ENCODE results near the gene ANKRD11. TPM values are rescaled to one million over a fixed set of nuclear protein-coding genes. Genes with fewer than 3 reads are reported as not detected.
A peak's percentile ranks its signal among the peaks of the same experiment; 100 is the strongest.

ANKRD11 gene
- total RNA-seq, 1 donor from 2014 or later: 367 TPM

- peaks cover 2% of the 10 kb centered on the region for H3K9me3 Mint-ChIP-seq (ENCODE audit: unreplicated experiment)
- H3K36me3 Mint-ChIP-seq (ENCODE audit: unreplicated experiment): no peaks in the 10 kb centered on the region
- H3K4me1 Mint-ChIP-seq (ENCODE audit: low read depth, unreplicated experiment): no peaks in the 10 kb centered on the region
- H3K27ac Mint-ChIP-seq (ENCODE audit: unreplicated experiment): no peak overlapping the region
- H3K27me3 Mint-ChIP-seq (ENCODE audit: unreplicated experiment): peaks cover 5% of the 10 kb centered on the region
- TF ChIP-seq, protein P1, sequence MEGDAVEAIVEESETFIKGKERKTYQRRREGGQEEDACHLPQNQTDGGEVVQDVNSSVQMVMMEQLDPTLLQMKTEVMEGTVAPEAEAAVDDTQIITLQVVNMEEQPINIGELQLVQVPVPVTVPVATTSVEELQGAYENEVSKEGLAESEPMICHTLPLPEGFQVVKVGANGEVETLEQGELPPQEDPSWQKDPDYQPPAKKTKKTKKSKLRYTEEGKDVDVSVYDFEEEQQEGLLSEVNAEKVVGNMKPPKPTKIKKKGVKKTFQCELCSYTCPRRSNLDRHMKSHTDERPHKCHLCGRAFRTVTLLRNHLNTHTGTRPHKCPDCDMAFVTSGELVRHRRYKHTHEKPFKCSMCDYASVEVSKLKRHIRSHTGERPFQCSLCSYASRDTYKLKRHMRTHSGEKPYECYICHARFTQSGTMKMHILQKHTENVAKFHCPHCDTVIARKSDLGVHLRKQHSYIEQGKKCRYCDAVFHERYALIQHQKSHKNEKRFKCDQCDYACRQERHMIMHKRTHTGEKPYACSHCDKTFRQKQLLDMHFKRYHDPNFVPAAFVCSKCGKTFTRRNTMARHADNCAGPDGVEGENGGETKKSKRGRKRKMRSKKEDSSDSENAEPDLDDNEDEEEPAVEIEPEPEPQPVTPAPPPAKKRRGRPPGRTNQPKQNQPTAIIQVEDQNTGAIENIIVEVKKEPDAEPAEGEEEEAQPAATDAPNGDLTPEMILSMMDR (IDR thresholded peaks at IDR 0.05; ENCODE audit: partially characterized antibody, unreplicated experiment): no peak
- no peak for DNase-seq
- peak overlapping the region; percentile 46 for H3K4me3 Mint-ChIP-seq (ENCODE audit: unreplicated experiment)
Observed at GRCh38 chr16:89534252-89534756, 43.9 kb upstream of the ANKRD11 start.

DNA sequence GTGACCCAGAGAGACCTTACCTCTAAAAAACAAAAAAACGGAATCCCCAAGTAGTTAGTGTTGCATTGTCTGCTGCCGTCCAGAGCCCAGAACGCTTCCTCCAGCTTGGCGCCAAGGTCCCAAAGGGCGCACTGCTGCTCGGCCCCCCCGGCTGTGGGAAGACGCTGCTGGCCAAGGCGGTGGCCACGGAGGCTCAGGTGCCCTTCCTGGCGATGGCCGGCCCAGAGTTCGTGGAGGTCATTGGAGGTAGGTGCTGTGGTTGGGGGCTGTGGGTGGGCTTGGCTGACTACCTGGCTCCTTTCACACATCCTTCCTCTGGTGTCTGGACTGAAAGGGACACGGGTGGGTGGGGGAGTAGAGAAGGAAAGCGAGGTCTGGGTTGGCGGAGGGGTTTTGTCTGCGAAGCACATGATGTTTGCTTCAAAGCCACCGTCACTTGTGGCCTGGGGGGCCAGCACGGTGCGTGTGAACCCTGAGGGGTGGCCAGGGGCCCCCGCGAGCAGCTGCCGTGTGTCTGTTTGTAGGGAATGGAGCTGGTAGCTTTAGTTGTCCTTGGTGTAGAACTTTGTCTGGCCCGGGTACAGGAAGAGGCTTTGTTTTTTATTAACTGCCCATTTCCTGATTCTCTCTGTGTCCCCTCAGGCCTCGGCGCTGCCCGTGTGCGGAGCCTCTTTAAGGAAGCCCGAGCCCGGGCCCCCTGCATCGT, 41.6 kb upstream of the ANKRD11 start:
- no peaks in the 10 kb centered on the region for H3K9me3 Mint-ChIP-seq (ENCODE audit: unreplicated experiment)
- H3K27me3 Mint-ChIP-seq (ENCODE audit: unreplicated experiment): peaks cover 6% of the 10 kb centered on the region
- TF ChIP-seq, protein P1 (IDR thresholded peaks at IDR 0.05; ENCODE audit: partially characterized antibody, unreplicated experiment): no peak
- H3K4me3 Mint-ChIP-seq (ENCODE audit: unreplicated experiment): no peak overlapping the region
- H3K36me3 Mint-ChIP-seq (ENCODE audit: unreplicated experiment): no peaks in the 10 kb centered on the region
- no peaks in the 10 kb centered on the region for H3K4me1 Mint-ChIP-seq (ENCODE audit: low read depth, unreplicated experiment)
- no peak overlapping the region for H3K27ac Mint-ChIP-seq (ENCODE audit: unreplicated experiment)
- no peak for DNase-seq

DNA sequence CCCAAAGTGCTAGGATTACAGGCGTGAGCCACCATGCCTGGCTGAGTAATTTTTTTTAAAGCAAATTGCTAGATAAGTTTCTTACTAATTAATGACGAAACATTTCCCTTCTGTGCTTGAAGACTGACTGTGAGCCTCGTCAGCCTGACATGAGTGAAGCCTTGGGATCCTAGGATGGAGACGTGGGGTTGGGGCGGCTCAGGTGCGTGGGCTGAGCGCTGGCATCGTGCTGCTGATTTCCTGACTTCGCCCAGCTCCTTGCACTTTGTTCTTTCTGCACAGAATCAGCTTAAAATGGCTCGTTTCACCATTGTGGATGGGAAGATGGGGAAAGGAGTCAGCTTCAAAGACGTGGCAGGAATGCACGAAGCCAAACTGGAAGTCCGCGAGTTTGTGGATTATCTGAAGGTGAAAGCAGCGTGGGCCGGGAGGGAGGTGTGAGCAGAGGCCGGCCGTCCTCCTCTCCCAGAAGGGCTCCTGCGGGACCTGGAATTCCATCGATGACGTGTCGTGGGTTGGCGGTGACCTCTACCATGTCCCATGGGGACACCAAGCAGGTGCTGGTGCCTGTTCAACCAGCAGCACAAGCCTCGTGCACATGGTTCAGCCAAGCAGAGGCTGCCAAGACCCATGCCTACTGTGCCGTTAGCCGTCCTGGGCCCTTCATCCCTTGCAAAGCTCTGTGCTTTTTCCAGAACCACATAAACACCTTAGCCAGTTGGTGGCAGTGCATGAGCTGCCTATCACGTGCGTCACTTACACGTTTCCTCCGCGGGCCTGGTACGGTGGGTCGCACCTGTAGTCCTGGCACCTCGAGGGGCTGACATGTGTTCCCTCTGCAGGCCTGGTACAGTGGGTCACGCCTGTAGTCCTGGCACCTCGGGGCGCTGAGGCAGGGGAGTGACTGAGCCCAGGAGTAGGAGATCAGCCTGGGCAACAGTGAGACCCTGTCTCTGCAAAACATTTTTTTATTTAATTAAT, 40.3 kb upstream of the ANKRD11 start:
- TF ChIP-seq, protein P1 (IDR thresholded peaks at IDR 0.05; ENCODE audit: partially characterized antibody, unreplicated experiment): no peak
- Mint-ChIP-seq H3K27me3 (ENCODE audit: unreplicated experiment) (peaks cover 6% of the 10 kb centered on the region), H3K9me3 (ENCODE audit: unreplicated experiment) (no peaks in the 10 kb centered on the region), H3K4me1 (ENCODE audit: low read depth, unreplicated experiment) (no peaks in the 10 kb centered on the region), H3K27ac (ENCODE audit: unreplicated experiment) (no peak overlapping the region), H3K4me3 (ENCODE audit: unreplicated experiment) (no peak overlapping the region), H3K36me3 (ENCODE audit: unreplicated experiment) (no peaks in the 10 kb centered on the region)
- DNase-seq: no peak

DNA sequence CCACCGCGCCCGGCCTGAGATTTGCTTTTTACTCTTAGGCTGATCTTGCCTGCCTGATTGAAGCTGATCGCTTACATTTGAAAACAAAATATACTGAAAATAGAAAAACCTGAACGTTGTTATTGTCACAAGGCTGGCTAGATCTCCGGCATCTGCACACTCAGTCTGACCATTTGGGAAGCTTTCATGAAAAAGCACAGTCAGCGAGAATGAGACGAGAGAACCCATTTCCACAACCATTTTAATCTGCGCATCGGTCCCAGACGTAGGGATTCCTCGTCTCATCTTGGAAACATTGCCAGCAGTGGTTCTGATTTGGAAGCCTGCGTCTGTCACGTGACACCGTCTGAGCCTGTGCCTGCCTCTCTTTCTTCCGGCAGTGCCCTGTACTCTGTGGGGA, 38.7 kb upstream of the ANKRD11 start:
- no peak overlapping the region for H3K4me3 Mint-ChIP-seq (ENCODE audit: unreplicated experiment)
- peaks cover 6% of the 10 kb centered on the region for H3K27me3 Mint-ChIP-seq (ENCODE audit: unreplicated experiment)
- TF ChIP-seq, protein P1 (IDR thresholded peaks at IDR 0.05; ENCODE audit: partially characterized antibody, unreplicated experiment): no peak
- H3K36me3 Mint-ChIP-seq (ENCODE audit: unreplicated experiment): no peaks in the 10 kb centered on the region
- H3K27ac Mint-ChIP-seq (ENCODE audit: unreplicated experiment): no peak overlapping the region
- DNase-seq: no peak
- H3K9me3 Mint-ChIP-seq (ENCODE audit: unreplicated experiment): no peaks in the 10 kb centered on the region
- no peaks in the 10 kb centered on the region for H3K4me1 Mint-ChIP-seq (ENCODE audit: low read depth, unreplicated experiment)
